Neural progenitor cell (in vitro differentiated cells): ENCODE measurements around the gene GRK1.

Experiments
- CTCF ChIP-seq: fragments of 200-600 bp; sonication (generic); IDR thresholded peaks from 2 replicates; pipeline ENCODE4 v1.5.1; 2017; ENCODE audit warnings: antibody characterized with exemption, mild to moderate bottlenecking
- EZH2 ChIP-seq: fragments of 200-600 bp; sonication (generic); IDR thresholded peaks from 2 replicates; pipeline ENCODE4 v1.6.1; 2017; ENCODE audit warnings: antibody characterized with exemption, mild to moderate bottlenecking, moderate library complexity
- EZH2phosphoT487 ChIP-seq: fragments of 200-600 bp; sonication (generic); IDR thresholded peaks from 2 replicates; pipeline ENCODE4 v1.6.1; 2017; ENCODE audit warnings: antibody characterized with exemption

- TF ChIP-seq CTCF (no peak), EZH2 (no peak), EZH2phosphoT487 (no peak)
These were observed 44.1 kb upstream of the GRK1 start for GRCh38 chr13:113622791-113623490.
